ENCODE results near the gene GABBR2. TPM values are rescaled to one million over a fixed set of nuclear protein-coding genes. Genes with fewer than 3 reads are reported as not detected.

GABBR2 gene
- total RNA-seq, 1 experiment from 2014 or later, result not detected

DNA sequence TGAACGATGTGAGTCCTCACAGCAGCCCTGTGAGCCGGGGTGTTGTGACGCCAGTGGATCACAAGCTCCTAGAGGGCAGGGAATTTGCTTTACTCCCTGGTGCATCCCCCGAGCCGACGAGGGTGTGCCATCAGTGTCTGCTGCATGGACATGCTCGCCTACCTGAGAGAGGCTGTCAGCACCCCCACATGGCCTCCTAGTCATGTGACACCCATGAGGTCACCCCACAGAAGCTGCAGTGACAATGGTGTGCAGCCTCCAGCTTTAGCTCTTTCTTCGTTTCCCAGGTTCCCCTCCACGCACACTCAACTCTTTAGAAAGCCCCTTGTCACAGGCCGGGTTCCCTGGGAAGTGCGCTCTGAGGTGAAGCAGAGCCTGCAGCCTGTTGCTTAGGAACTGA, 19.8 kb upstream of the GABBR2 start:
- Mint-ChIP-seq H3K27ac (ENCODE audit: low read depth, unreplicated experiment) (no peak overlapping the region), H3K9me3 (ENCODE audit: unreplicated experiment) (no peaks in the 10 kb centered on the region), H3K27me3 (ENCODE audit: insufficient read depth, unreplicated experiment) (peaks cover 42% of the 10 kb centered on the region), H3K36me3 (ENCODE audit: insufficient read depth, unreplicated experiment) (peaks cover 7% of the 10 kb centered on the region), H3K4me3 (ENCODE audit: unreplicated experiment) (no peak overlapping the region), H3K4me1 (ENCODE audit: insufficient read depth, unreplicated experiment) (no peaks in the 10 kb centered on the region)
- TF ChIP-seq CTCF (IDR thresholded peaks at IDR 0.05; ENCODE audit: unreplicated experiment), result no peak
- ChIA-PET CTCF (interaction anchor here (0.5 kb wide), 1 partner anchor 157 kb away, joined by 3 read pairs; no protein-coding TSS in a partner anchor), POLR2A (no interaction called here)
- intact Hi-C loops (cut with micrococcal nuclease), result no loop called here
- no peak for DNase-seq (ENCODE audit: unreplicated experiment)
- BruUV-seq (replicated peaks), result no TSS peak

GRCh38 chr9:98727428-98727827, 18.7 kb upstream of the GABBR2 start:
- BruUV-seq (replicated peaks), result no TSS peak
- ChIA-PET POLR2A (no interaction called here), CTCF (no interaction called here)
- H3K27me3 Mint-ChIP-seq (ENCODE audit: insufficient read depth, unreplicated experiment), result peaks cover 51% of the 10 kb centered on the region
- no peak overlapping the region for H3K27ac Mint-ChIP-seq (ENCODE audit: low read depth, unreplicated experiment)
- peaks cover under 1% of the 10 kb centered on the region for H3K36me3 Mint-ChIP-seq (ENCODE audit: insufficient read depth, unreplicated experiment)
- DNase-seq (ENCODE audit: unreplicated experiment), result no peak
- no peaks in the 10 kb centered on the region for H3K4me1 Mint-ChIP-seq (ENCODE audit: insufficient read depth, unreplicated experiment)
- intact Hi-C loops (cut with micrococcal nuclease), result no loop called here
- H3K4me3 Mint-ChIP-seq (ENCODE audit: unreplicated experiment), result no peak overlapping the region
- TF ChIP-seq CTCF (IDR thresholded peaks at IDR 0.05; ENCODE audit: unreplicated experiment), result no peak
- H3K9me3 Mint-ChIP-seq (ENCODE audit: unreplicated experiment), result no peaks in the 10 kb centered on the region

GRCh38 chr9:98726735-98727134, 18.0 kb upstream of the GABBR2 start:
- POLR2A ChIA-PET, result interaction anchor here (0.7 to 0.8 kb wide), 2 partner anchors 316 to 345 kb away, joined by 3 to 4 read pairs; no protein-coding TSS in a partner anchor
- Mint-ChIP-seq H3K4me3 (ENCODE audit: unreplicated experiment) (no peak overlapping the region), H3K36me3 (ENCODE audit: insufficient read depth, unreplicated experiment) (no peaks in the 10 kb centered on the region), H3K4me1 (ENCODE audit: insufficient read depth, unreplicated experiment) (no peaks in the 10 kb centered on the region), H3K27ac (ENCODE audit: low read depth, unreplicated experiment) (no peak overlapping the region), H3K9me3 (ENCODE audit: unreplicated experiment) (no peaks in the 10 kb centered on the region), H3K27me3 (ENCODE audit: insufficient read depth, unreplicated experiment) (peaks cover 58% of the 10 kb centered on the region)
- CTCF ChIA-PET, result interaction anchor here (0.6 kb wide), 1 partner anchor 20 kb away, joined by 3 read pairs; no protein-coding TSS in a partner anchor
- BruUV-seq (replicated peaks), result no TSS peak
- no peak for DNase-seq (ENCODE audit: unreplicated experiment)
- no peak for TF ChIP-seq CTCF (IDR thresholded peaks at IDR 0.05; ENCODE audit: unreplicated experiment)
- intact Hi-C loops (cut with micrococcal nuclease), result no loop called here

DNA sequence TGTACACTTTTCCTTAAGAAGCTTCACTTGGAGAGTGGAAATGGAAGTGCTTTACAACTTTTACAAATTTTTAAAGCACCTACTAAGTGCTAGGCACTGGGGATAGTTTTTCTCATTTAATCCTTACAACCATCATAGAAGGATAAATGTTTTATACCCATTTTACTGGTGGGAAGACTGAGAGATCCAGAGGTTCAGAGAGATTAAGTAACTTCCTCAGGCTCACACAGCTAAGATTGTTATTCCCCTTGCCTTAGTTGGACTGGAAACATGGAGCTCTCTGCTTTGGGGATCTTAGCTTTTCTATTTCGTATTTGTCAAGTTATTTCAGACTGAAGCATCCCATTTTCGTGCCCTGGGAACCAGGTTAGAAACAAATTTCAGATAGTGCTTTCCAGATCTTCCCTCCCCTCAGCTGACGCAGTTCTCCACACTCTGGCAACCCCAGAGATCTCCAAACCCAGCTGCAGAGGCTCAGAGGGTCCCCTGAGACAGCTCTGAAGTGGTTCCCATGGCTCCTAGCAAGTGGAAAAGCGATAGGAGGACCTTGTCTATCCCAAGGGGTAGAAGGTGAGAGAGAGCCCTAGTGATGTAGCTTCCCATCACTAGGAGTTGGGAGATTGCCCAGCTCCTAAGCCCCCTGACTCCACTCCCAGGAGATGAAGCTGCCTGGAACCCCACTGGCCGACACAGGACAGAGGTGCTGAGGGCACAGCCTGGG, 16.2 kb upstream of the GABBR2 start:
- H3K4me1 Mint-ChIP-seq (ENCODE audit: insufficient read depth, unreplicated experiment), result no peaks in the 10 kb centered on the region
- TF ChIP-seq CTCF (IDR thresholded peaks at IDR 0.05; ENCODE audit: unreplicated experiment), result no peak
- intact Hi-C loops (cut with micrococcal nuclease), result no loop called here
- no peak overlapping the region for H3K4me3 Mint-ChIP-seq (ENCODE audit: unreplicated experiment)
- no peak overlapping the region for H3K27ac Mint-ChIP-seq (ENCODE audit: low read depth, unreplicated experiment)
- peaks cover 66% of the 10 kb centered on the region for H3K27me3 Mint-ChIP-seq (ENCODE audit: insufficient read depth, unreplicated experiment)
- no TSS peak for BruUV-seq (replicated peaks)
- DNase-seq (ENCODE audit: unreplicated experiment), result no peak
- H3K9me3 Mint-ChIP-seq (ENCODE audit: unreplicated experiment), result no peaks in the 10 kb centered on the region
- ChIA-PET POLR2A (interaction anchor here (0.6 to 0.7 kb wide), 2 partner anchors 33 to 81 kb away, joined by 3 read pairs; no protein-coding TSS in a partner anchor), CTCF (interaction anchor here (0.7 to 1.3 kb wide), 4 partner anchors 35 to 539 kb away, joined by 3 to 5 read pairs (median 4); no protein-coding TSS in a partner anchor)
- no peaks in the 10 kb centered on the region for H3K36me3 Mint-ChIP-seq (ENCODE audit: insufficient read depth, unreplicated experiment)

Data from MCF 10A (cell line).